Activated T-helper 2 cell treated with anti-CD3 and anti-CD28 coated beads, Interferon-gamma antibody, Interleukin-2, Interleukin-4, amounts not matched to agents 10 μg/mL and 5 μg/mL and 100 μg/mL, durations not matched to agents 14 hours and 24 hours and 36 hours (primary cell): ENCODE results near the gene AKAP9. TPM values are rescaled to one million over a fixed set of nuclear protein-coding genes. Genes with fewer than 3 reads are reported as not detected.
"Not testable (repeated sequence)": the region's sequence is repeated elsewhere in the genome, so short reads cannot be mapped to it uniquely, and the experiment has no call there.

Experiments used
- DNase-seq: peaks from one replicate; pipeline ENCODE4 v3.0.0; 2021; ENCODE audit warnings: low spot score
- H3K27ac Mint-ChIP-seq: one replicate; pipeline ENCODE4 v1.8.0; 2021; ENCODE audit warnings: mixed read lengths
- H3K27me3 Mint-ChIP-seq: one replicate; pipeline ENCODE4 v1.8.0; 2021; ENCODE audit warnings: low read depth, mixed read lengths
- H3K36me3 Mint-ChIP-seq: one replicate; pipeline ENCODE4 v1.8.0; 2021; ENCODE audit warnings: low read depth, mixed read lengths
- H3K4me1 Mint-ChIP-seq: one replicate; pipeline ENCODE4 v1.8.0; 2021; ENCODE audit warnings: low read depth, mixed read lengths
- H3K4me3 Mint-ChIP-seq: one replicate; pipeline ENCODE4 v1.8.0; 2021; ENCODE audit warnings: low read depth, mild to moderate bottlenecking, moderate library complexity, mixed read lengths
- H3K9me3 Mint-ChIP-seq: one replicate; pipeline ENCODE4 v1.8.0; 2021; ENCODE audit warnings: mixed read lengths
- intact Hi-C: fragments of 100-400 bp; cut with micrococcal nuclease; formaldehyde crosslinking; loops from one replicate; pipeline ENCODE4 v1.15.1; 2023
- total RNA-seq: library from RNA; stranded (reverse); gene quantifications from 2 replicates; pipeline ENCODE4 v1.2.3, GENCODE V29; 2022

AKAP9 gene
- total RNA-seq, 1 donor from 2014 or later = 36.2 TPM

DNA sequence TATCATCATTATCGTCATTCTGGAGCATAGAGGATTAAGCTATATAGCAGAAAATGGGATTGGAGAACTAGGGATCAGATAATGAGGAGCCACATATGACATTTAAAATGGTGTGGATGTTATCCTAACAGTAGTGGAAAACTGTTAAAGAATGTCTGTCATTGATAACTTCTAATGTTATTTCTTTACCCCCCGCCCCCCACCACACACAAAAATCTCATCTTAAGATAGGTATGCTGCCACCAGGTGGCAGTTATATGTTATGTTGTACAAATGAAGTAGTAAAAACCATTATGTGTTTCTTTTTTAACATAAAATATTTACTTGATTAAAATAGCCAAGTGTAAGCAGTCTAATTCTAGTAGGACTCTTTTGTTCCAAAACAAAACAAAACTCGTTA lies 13.0 kb downstream of the AKAP9 start:
- no peak overlapping the region for H3K27ac Mint-ChIP-seq
- H3K4me1 Mint-ChIP-seq = peaks cover 17% of the 10 kb centered on the region
- H3K9me3 Mint-ChIP-seq = no peaks in the 10 kb centered on the region
- H3K27me3 Mint-ChIP-seq = no peaks in the 10 kb centered on the region
- no peak overlapping the region for H3K4me3 Mint-ChIP-seq
- no peak for DNase-seq
- intact Hi-C loops = no loop called here
- no peaks in the 10 kb centered on the region for H3K36me3 Mint-ChIP-seq

DNA sequence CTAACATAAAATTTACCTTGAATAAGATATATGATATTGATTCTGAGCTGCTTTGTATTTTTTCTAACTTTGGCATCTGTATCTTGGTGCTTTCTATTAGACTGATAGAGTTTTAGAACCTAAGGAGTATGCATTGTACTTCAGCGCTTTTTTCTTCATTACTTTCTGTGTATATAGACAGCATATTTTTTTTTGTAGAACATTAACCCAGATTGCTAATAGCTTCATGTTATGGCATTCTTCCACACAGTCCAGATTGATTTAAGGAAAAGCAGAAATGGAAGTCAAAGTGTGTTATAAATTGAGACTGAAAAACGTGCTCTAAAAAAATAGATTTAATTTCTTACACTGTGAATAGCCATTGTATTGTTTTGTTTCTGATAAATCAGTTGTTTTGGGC lies 15.8 kb downstream of the AKAP9 start:
- DNase-seq, H3K36me3 Mint-ChIP-seq, H3K27me3 Mint-ChIP-seq, H3K9me3 Mint-ChIP-seq, intact Hi-C loops, H3K4me3 Mint-ChIP-seq, H3K27ac Mint-ChIP-seq: not testable (repeated sequence)
- peaks cover 14% of the 10 kb centered on the region for H3K4me1 Mint-ChIP-seq

DNA sequence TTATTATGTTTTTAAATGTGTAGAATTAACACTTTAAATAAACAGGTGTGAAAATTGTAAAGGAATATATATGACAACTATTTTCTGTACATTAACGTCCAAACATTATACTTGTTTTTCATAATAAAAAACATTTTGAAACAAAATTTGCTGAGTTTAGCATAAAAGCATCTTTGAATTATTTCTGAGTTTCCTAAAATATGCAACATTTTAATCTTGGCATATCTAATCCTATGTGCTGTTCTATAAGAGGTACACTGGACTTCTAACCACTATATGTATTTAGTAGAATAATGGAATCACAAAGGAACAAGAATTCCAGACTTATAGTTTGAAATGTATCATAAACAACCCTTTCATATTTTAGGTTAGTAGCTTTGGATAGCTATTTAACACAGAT lies 16.6 kb downstream of the AKAP9 start:
- peaks cover 10% of the 10 kb centered on the region for H3K4me1 Mint-ChIP-seq
- H3K27me3 Mint-ChIP-seq = no peaks in the 10 kb centered on the region
- H3K27ac Mint-ChIP-seq = no peak overlapping the region
- DNase-seq = no peak
- H3K9me3 Mint-ChIP-seq = no peaks in the 10 kb centered on the region
- no peaks in the 10 kb centered on the region for H3K36me3 Mint-ChIP-seq
- intact Hi-C loops = no loop called here
- no peak overlapping the region for H3K4me3 Mint-ChIP-seq

DNA sequence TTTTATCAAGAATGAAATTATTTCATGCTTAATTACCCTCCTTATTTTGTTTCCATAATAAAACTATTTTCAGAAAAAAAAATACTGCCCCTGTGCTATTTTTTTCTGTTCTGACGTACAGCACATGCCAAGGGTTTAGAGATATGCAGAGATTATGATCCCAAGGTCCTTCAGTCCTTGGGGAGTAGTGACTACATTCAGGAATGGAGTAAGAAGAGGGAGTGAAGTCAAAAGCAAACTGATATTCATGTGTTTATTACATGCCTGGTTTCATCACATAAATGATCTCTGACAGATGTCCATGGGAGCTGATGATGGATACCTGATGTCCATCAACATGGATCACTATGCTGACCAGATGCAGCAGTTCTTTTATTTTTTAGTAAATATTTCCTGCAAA lies 17.2 kb downstream of the AKAP9 start:
- no peaks in the 10 kb centered on the region for H3K36me3 Mint-ChIP-seq
- no peak overlapping the region for H3K4me3 Mint-ChIP-seq
- peaks cover 6% of the 10 kb centered on the region for H3K4me1 Mint-ChIP-seq
- intact Hi-C loops = no loop called here
- no peak for DNase-seq
- no peaks in the 10 kb centered on the region for H3K9me3 Mint-ChIP-seq
- no peak overlapping the region for H3K27ac Mint-ChIP-seq
- H3K27me3 Mint-ChIP-seq = no peaks in the 10 kb centered on the region

- peaks cover 4% of the 10 kb centered on the region for H3K4me1 Mint-ChIP-seq
- no peaks in the 10 kb centered on the region for H3K27me3 Mint-ChIP-seq
- H3K36me3 Mint-ChIP-seq = no peaks in the 10 kb centered on the region
- no peak for DNase-seq
- intact Hi-C loops = no loop called here
- no peak overlapping the region for H3K4me3 Mint-ChIP-seq
- H3K27ac Mint-ChIP-seq = no peak overlapping the region
- H3K9me3 Mint-ChIP-seq = no peaks in the 10 kb centered on the region
Measured at GRCh38 chr7:91959023-91959422, 18.4 kb downstream of the AKAP9 start.

DNA sequence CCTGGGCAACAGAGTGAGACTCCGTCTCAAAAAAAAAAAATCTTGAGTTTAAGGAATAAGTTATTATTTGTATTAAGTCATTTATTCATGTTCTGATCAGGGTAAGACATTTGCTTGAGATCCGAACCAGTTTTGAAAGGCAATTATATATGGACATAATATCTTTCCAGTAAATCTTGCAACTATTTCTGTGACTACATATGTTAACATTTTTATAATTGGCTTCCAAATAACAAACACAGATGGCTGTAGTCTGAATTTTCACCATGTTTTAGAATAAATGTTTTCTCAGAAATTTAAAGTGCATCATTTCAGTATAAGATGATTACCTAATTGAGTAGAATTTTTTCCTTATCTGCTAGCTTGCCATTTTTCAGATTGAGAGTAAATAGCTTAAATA lies 21.2 kb downstream of the AKAP9 start:
- Mint-ChIP-seq H3K4me3 (no peak overlapping the region), H3K9me3 (peaks cover 4% of the 10 kb centered on the region), H3K27ac (no peak overlapping the region), H3K36me3 (peaks cover 2% of the 10 kb centered on the region), H3K27me3 (no peaks in the 10 kb centered on the region), H3K4me1 (peaks cover 4% of the 10 kb centered on the region)
- intact Hi-C loops = no loop called here
- DNase-seq = no peak

DNA sequence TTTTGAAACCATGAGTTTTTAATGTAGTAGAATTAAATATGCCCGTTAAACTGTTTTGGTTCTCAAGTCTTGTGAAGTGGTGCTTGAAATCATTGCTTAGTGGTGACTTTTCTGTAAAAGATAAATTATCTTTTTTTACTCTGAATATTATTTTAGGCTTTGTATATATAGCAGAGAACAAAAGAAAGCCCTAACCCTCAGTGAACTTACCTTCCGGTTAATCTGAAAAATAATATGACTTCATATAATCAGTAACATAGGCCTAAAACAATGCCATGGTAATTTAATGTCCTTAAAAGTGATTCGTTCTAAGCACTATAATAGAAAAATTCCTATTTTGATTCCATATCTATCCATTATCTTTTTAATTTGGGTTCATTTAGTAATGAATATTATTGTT lies 21.8 kb downstream of the AKAP9 start:
- no peaks in the 10 kb centered on the region for H3K27me3 Mint-ChIP-seq
- H3K36me3 Mint-ChIP-seq = peaks cover 2% of the 10 kb centered on the region
- H3K4me3 Mint-ChIP-seq = no peak overlapping the region
- peaks cover 4% of the 10 kb centered on the region for H3K9me3 Mint-ChIP-seq
- intact Hi-C loops = no loop called here
- no peak for DNase-seq
- H3K27ac Mint-ChIP-seq = no peak overlapping the region
- peaks cover 4% of the 10 kb centered on the region for H3K4me1 Mint-ChIP-seq

GRCh38 chr7:91967513-91967912 lies 26.9 kb downstream of the AKAP9 start:
- H3K9me3 Mint-ChIP-seq, DNase-seq, H3K27me3 Mint-ChIP-seq, intact Hi-C loops, H3K4me1 Mint-ChIP-seq, H3K4me3 Mint-ChIP-seq, H3K36me3 Mint-ChIP-seq, H3K27ac Mint-ChIP-seq: not testable (repeated sequence)

DNA sequence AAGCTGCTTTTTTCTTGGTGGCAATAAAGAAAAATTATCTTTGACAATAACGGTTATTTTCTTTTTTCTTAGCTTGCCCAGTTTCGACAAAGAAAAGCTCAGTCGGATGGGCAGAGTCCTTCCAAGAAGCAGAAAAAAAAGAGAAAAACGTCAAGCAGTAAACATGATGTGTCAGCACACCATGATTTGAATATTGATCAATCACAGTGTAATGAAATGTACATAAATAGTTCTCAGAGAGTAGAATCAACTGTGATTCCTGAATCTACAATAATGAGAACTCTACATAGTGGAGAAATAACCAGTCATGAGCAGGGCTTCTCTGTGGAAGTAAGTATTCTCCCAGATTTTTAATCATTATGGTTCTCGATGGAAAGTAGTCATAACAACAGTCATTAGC lies 33.0 kb downstream of the AKAP9 start:
- H3K36me3 Mint-ChIP-seq = peaks cover 11% of the 10 kb centered on the region
- peaks cover 6% of the 10 kb centered on the region for H3K4me1 Mint-ChIP-seq
- H3K27ac Mint-ChIP-seq = no peak overlapping the region
- H3K9me3 Mint-ChIP-seq = no peaks in the 10 kb centered on the region
- intact Hi-C loops = no loop called here
- no peak for DNase-seq
- H3K27me3 Mint-ChIP-seq = no peaks in the 10 kb centered on the region
- no peak overlapping the region for H3K4me3 Mint-ChIP-seq

- peaks cover 6% of the 10 kb centered on the region for H3K4me1 Mint-ChIP-seq
- H3K27ac Mint-ChIP-seq = no peak overlapping the region
- no peak for DNase-seq
- intact Hi-C loops = no loop called here
- H3K27me3 Mint-ChIP-seq = no peaks in the 10 kb centered on the region
- H3K36me3 Mint-ChIP-seq = peaks cover 11% of the 10 kb centered on the region
- H3K9me3 Mint-ChIP-seq = no peaks in the 10 kb centered on the region
- H3K4me3 Mint-ChIP-seq = no peak overlapping the region
Measured at GRCh38 chr7:91974066-91974465, 33.4 kb downstream of the AKAP9 start.

DNA sequence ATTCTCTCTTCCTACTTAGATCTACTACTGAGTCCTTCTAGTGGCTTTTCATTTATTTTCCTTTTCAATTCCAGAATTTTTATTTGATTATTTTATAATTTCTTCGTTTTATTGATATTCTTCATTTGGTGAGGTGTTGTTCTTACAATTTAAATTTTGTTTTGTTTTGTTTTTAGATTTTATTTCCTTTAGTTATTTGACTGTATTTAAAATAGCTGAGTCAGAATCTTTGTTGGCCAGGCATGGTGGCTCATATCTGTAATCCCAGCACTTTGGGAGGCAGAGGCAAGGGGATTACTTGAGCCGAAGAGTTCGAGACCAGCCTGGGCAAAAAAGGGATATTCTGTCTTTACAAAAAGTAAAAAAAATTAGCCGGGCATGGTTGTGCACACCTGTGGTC lies 36.1 kb downstream of the AKAP9 start:
- Mint-ChIP-seq H3K4me1 (no peaks in the 10 kb centered on the region), H3K27me3 (no peaks in the 10 kb centered on the region), H3K4me3 (no peak overlapping the region), H3K36me3 (peaks cover 19% of the 10 kb centered on the region), H3K9me3 (no peaks in the 10 kb centered on the region), H3K27ac (no peak overlapping the region)
- intact Hi-C loops = no loop called here
- no peak for DNase-seq

- no peaks in the 10 kb centered on the region for H3K27me3 Mint-ChIP-seq
- intact Hi-C loops = no loop called here
- H3K4me3 Mint-ChIP-seq = no peak overlapping the region
- H3K9me3 Mint-ChIP-seq = peaks cover 25% of the 10 kb centered on the region
- no peak overlapping the region for H3K27ac Mint-ChIP-seq
- H3K36me3 Mint-ChIP-seq = peaks cover 41% of the 10 kb centered on the region
- no peak for DNase-seq
- peaks cover 10% of the 10 kb centered on the region for H3K4me1 Mint-ChIP-seq
Measured at GRCh38 chr7:91979590-91979989, 38.9 kb downstream of the AKAP9 start.

DNA sequence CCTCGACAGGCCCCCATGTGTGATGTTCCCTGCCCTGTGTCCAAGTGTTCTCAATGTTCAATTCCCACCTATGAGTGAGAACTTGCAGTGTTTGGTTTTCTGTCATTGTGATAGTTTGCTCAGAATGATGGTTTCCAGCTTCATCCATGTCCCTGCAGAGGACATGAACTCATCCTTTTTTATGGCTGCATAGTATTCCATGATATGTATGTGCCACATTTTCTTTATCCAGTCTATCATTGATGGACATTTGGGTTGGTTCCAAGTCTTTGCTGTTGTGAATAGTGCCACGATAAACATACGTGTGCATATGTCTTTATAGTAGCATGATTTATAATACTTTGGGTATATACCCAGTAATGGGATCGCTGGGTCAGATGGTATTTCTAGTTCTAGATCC lies 41.7 kb downstream of the AKAP9 start:
- H3K27ac Mint-ChIP-seq, H3K27me3 Mint-ChIP-seq, DNase-seq, H3K4me3 Mint-ChIP-seq, intact Hi-C loops, H3K4me1 Mint-ChIP-seq: not testable (repeated sequence)
- H3K9me3 Mint-ChIP-seq = peaks cover 28% of the 10 kb centered on the region
- peaks cover 49% of the 10 kb centered on the region for H3K36me3 Mint-ChIP-seq

DNA sequence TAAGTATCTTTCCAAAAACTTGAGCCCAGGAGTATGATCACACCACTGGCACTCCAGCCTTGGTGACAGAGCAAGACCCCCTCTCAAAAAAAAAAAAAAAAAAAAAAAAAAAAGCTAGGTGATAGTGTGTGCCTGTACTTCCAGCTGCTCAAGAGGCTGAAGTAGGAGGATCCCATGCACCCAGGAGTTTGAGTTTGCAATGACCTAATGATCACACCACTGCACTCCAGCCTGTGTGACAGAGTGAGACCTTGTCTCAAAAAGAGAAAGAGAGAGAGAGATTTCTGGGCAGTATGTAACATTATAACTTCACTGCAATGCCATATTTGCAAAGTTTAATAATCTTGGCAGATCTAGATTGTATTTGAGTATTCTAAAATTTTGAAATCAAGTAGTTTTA lies 47.6 kb downstream of the AKAP9 start:
- Mint-ChIP-seq H3K9me3 (peaks cover 15% of the 10 kb centered on the region), H3K36me3 (peaks cover 32% of the 10 kb centered on the region), H3K27me3 (no peaks in the 10 kb centered on the region), H3K27ac (no peak overlapping the region), H3K4me1 (peaks cover 11% of the 10 kb centered on the region), H3K4me3 (no peak overlapping the region)
- intact Hi-C loops = no loop called here
- DNase-seq = no peak
